A673 (cell line): ENCODE data around the gene ZFAND5. TPM values are rescaled to one million over a fixed set of nuclear protein-coding genes. Genes with fewer than 3 reads are reported as not detected.
A peak's percentile ranks its signal among the peaks of the same experiment; 100 is the strongest.

Source experiments
- BruUV-seq: library from RNA; stranded (reverse); fragments of 400-500 nt; replicated peaks from 2 replicates; lab custom pipeline; 2021; lab: Mats Ljungman, UMichigan
- CTCF ChIA-PET: fragments of 300-600 bp; sonication (Branson Sonifier 250); formaldehyde crosslinking; loops from one replicate; lab custom pipeline; 2022; ENCODE audit warnings: antibody characterized with exemption; lab: Charles Lee
- POLR2A ChIA-PET: fragments of 300-600 bp; sonication (Branson Sonifier 250); formaldehyde crosslinking; loops from one replicate; lab custom pipeline; 2022; ENCODE audit warnings: antibody characterized with exemption; ENCODE audit not compliant: low non-redundant PET; lab: Charles Lee
- DNase-seq: peaks from one replicate; pipeline ENCODE4 v3.0.0-alpha.2; 2015; ENCODE audit warnings: low spot score
- H3K27ac ChIP-seq: fragments of 200-600 bp; sonication (generic); 2 replicates; pipeline ENCODE4 v1.5.1; 2016; ENCODE audit warnings: mixed run types, low read depth, mild to moderate bottlenecking, mixed read lengths, antibody characterized with exemption, low read length; ENCODE audit not compliant: poor library complexity, severe bottlenecking
- H3K27me3 ChIP-seq: fragments of 200-600 bp; sonication (generic); replicated peaks from 2 replicates; pipeline ENCODE4 v1.6.1; 2017; ENCODE audit warnings: mixed run types, low read depth, mild to moderate bottlenecking, mixed read lengths, antibody characterized with exemption, low read length; ENCODE audit not compliant: insufficient read depth, poor library complexity
- H3K36me3 ChIP-seq: fragments of 200-600 bp; sonication (generic); 2 replicates; pipeline ENCODE4 v1.6.1; 2016; ENCODE audit warnings: mixed run types, mild to moderate bottlenecking, mixed read lengths, antibody characterized with exemption, low read length; ENCODE audit not compliant: insufficient read depth, poor library complexity, severe bottlenecking
- H3K4me1 ChIP-seq: fragments of 200-600 bp; sonication (generic); 2 replicates; pipeline ENCODE4 v1.6.1; 2017; ENCODE audit warnings: mixed run types, mild to moderate bottlenecking, mixed read lengths, antibody characterized with exemption, low read length; ENCODE audit not compliant: insufficient read depth, poor library complexity, severe bottlenecking
- H3K4me3 ChIP-seq: fragments of 200-600 bp; sonication (generic); 2 replicates; pipeline ENCODE4 v1.5.1; 2016; ENCODE audit warnings: low read depth, mixed run types, mild to moderate bottlenecking, mixed read lengths, low read length; ENCODE audit not compliant: poor library complexity, severe bottlenecking
- H3K9me3 ChIP-seq: fragments of 200-600 bp; sonication (generic); 2 replicates; pipeline ENCODE4 v1.6.1; 2016; ENCODE audit warnings: mixed run types, low read depth, mild to moderate bottlenecking, mixed read lengths, antibody characterized with exemption, low read length; ENCODE audit not compliant: poor library complexity, severe bottlenecking
- EZH2 ChIP-seq: fragments of 200-600 bp; sonication (generic); IDR thresholded peaks from 2 replicates; pipeline ENCODE4 v1.6.1; 2017; ENCODE audit warnings: borderline replicate concordance, low read depth, mild to moderate bottlenecking, mixed read lengths, antibody characterized with exemption, low read length; ENCODE audit not compliant: poor library complexity, severe bottlenecking
- intact Hi-C: fragments of 100-400 bp; cut with micrococcal nuclease; formaldehyde crosslinking; loops from one replicate; pipeline ENCODE4 v1.10.0; 2022; ENCODE audit not compliant: unreplicated experiment
- total RNA-seq: library from RNA; stranded (reverse); gene quantifications from 2 replicates; pipeline ENCODE4 v1.2.3, GENCODE V29; 2021
- TF ChIP-seq, protein P1 (sequence below): fragments of 300-800, 200-600 bp; sonication (generic); conservative IDR thresholded peaks from 2 replicates; pipeline ENCODE4 v1.5.1; 2017; ENCODE audit warnings: low read depth, mild to moderate bottlenecking, antibody characterized with exemption, low read length, moderate library complexity, mixed read lengths

ZFAND5 gene
- total RNA-seq, 1 experiment from 2014 or later = 194 TPM

DNA sequence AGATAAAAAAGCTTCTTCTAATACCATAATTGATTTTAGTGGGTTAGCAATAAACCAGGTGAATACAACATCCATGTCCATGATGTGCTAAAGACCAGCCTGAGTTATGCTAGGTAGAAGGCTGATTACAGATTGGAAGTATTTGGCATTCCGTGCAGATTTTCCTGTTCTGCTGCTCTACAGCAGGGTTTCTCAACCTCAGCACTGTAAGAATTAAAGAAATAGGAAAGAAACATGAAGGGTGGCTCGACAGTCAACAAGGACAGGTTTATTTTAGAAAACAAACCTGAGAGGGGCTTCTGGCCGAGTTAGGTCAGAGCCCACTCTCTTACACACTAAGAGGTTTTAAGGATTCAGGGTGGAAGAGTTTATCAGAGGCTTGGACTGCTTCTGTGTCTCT lies 42.3 kb downstream of the ZFAND5 start:
- BruUV-seq = no TSS peak
- intact Hi-C loops = no loop called here
- Histone ChIP-seq H3K4me3 (no peak overlapping the region), H3K36me3 (no peaks in the 10 kb centered on the region), H3K27ac (no peak overlapping the region), H3K4me1 (no peaks in the 10 kb centered on the region), H3K27me3 (no peaks in the 10 kb centered on the region), H3K9me3 (no peaks in the 10 kb centered on the region)
- no peak for DNase-seq
- CTCF ChIA-PET = no interaction called here
- TF ChIP-seq EZH2 = no peak
- TF ChIP-seq, protein P1, sequence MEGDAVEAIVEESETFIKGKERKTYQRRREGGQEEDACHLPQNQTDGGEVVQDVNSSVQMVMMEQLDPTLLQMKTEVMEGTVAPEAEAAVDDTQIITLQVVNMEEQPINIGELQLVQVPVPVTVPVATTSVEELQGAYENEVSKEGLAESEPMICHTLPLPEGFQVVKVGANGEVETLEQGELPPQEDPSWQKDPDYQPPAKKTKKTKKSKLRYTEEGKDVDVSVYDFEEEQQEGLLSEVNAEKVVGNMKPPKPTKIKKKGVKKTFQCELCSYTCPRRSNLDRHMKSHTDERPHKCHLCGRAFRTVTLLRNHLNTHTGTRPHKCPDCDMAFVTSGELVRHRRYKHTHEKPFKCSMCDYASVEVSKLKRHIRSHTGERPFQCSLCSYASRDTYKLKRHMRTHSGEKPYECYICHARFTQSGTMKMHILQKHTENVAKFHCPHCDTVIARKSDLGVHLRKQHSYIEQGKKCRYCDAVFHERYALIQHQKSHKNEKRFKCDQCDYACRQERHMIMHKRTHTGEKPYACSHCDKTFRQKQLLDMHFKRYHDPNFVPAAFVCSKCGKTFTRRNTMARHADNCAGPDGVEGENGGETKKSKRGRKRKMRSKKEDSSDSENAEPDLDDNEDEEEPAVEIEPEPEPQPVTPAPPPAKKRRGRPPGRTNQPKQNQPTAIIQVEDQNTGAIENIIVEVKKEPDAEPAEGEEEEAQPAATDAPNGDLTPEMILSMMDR = no peak
- POLR2A ChIA-PET = no interaction called here

DNA sequence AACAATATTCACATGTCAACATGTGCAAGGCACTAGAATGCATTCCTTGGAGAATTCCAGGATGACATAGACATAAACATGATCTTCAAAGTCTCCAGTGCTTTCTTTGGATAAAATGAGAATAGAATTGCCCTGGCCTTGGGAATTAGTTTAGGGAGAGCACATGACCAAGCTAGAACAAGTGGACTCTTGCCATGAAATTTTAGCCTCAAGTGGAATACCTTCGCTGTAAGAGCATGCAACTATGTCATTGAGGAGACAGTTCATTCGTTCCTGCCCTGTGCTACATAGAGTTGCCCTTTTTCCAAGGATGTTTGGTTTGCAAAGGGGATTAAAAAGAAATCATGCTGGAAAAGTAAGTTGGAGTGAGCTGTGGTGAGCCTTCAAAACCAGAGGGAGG lies 42.7 kb downstream of the ZFAND5 start:
- TF ChIP-seq, protein P1 = no peak
- TF ChIP-seq EZH2 = no peak
- CTCF ChIA-PET = no interaction called here
- POLR2A ChIA-PET = no interaction called here
- Histone ChIP-seq H3K9me3 (no peaks in the 10 kb centered on the region), H3K4me1 (no peaks in the 10 kb centered on the region), H3K4me3 (no peak overlapping the region), H3K27ac (no peak overlapping the region), H3K36me3 (no peaks in the 10 kb centered on the region), H3K27me3 (no peaks in the 10 kb centered on the region)
- intact Hi-C loops = no loop called here
- DNase-seq = no peak
- no TSS peak for BruUV-seq

DNA sequence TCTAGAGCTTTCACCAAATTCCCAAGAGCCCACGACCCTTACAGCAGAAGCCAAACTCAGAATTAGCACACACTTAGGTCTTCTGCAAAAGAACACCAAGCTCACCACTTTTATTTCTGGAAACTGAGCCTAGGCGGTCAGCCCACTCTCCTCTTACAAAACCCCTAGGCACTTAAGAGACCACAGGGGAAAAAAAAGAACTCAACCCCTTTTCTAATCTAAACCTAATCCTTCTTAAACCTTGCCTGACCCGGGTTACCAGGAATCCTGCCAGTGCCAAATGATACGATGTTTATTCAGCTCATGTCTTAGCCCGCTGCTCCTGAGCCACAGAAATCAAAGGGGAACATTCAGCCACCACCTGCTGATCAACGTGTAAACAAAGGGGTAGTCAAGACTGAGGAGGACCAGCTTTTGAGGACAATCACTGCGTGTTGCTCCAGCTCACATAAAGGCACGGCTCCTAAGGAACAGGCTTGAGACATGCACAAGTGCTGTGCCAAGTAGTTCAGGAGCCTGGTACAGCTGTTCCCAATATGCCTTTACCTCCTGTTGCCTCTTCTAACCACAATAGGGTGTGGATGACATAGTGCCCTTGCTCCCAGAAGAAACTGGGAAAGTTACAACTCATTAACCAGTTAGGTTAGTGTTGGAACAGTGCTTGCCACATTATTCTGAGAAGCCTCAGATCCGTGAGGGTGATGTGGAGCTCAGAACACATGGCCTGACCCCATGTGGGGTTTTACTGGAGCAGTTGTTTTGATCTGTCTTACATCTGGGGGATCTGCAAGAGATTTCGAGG lies 49.3 kb downstream of the ZFAND5 start:
- TF ChIP-seq EZH2 = no peak
- TF ChIP-seq, protein P1 = no peak
- intact Hi-C loops = no loop called here
- Histone ChIP-seq H3K27me3 (no peaks in the 10 kb centered on the region), H3K4me3 (no peak overlapping the region), H3K36me3 (no peaks in the 10 kb centered on the region), H3K4me1 (peaks cover 21% of the 10 kb centered on the region), H3K9me3 (no peaks in the 10 kb centered on the region), H3K27ac (peak overlapping the region; percentile 51)
- ChIA-PET CTCF (interaction anchor here (0.6 kb wide), 1 partner anchor 274 kb away, joined by 8 read pairs; no protein-coding TSS in a partner anchor), POLR2A (no interaction called here)
- peak; percentile 22 for DNase-seq
- BruUV-seq = no TSS peak
